ENCODE measurements around the gene HOXA4.

The HOXA4 gene

DNA sequence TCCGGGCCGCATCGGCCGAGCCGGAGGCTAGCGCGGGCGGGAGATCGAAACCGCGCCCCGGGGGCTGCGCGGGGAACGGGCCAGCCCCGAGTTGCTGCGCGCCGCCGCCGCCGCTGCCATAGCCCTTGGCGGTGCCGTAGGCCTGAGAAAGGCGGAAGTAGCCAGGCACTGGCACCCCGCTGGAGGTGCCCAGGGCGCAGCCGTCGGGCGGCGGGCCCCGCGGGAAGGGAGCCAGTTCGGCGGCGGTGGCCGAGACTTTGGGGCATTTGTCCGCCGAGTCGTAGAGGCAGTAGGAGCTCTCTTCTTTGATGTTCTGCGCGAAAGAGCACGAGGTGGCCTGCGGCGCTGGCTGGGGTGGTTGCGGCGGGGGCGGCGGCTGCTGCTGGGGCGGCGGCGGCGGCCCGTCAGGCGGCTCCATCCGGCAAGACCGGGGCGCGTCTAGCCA, 43.0 kb upstream of the HOXA4 start:
- TF ChIP-seq JUND (IDR thresholded peaks at IDR 0.05; ENCODE audit: low read depth): no peak
- in situ Hi-C loops (cut with HindIII; ENCODE audit: low pct_unique_long_range_greater_than_20kb, low sequenced_read_pairs): no loop called here
- no peak for DNase-seq (ENCODE audit: low read depth in 1 of 2, low spot score in 1 of 2)

DNA sequence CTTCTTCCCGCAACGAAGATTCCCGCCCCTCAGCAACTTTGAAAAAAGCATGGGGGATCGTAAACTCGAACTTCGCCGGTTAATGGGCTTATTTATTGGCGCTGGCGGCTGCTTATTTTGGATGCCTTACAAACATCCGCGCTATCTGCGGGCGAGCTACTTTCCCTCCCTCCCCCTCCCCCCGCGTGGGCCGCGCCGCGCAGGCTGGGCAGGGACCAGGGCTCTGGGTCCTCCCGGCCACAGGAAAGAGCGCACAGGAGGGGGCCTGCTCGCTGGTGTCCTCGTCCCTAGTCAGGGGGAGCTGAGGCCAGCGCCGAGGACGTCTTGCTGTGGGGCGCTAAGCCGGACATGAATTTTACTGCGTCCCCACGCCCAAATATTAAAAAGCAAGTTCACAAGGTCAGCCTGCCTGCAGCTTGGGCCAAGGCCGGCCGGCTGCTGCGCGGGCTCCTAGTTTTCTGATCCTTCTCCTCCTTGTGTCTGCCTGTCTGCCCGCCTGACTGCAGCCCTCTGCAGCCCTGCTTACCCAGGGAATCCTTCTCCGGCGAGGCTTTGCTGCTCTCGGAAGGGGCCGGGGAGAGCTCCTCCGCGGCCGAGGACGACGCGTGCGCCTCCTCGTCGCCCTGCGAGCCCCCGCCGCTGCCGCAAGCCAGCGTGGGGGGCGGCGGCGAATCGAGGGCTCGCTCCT, 42.4 kb upstream of the HOXA4 start:
- TF ChIP-seq JUND (IDR thresholded peaks at IDR 0.05; ENCODE audit: low read depth): no peak
- DNase-seq (ENCODE audit: low read depth in 1 of 2, low spot score in 1 of 2): no peak
- in situ Hi-C loops (cut with HindIII; ENCODE audit: low pct_unique_long_range_greater_than_20kb, low sequenced_read_pairs): no loop called here

DNA sequence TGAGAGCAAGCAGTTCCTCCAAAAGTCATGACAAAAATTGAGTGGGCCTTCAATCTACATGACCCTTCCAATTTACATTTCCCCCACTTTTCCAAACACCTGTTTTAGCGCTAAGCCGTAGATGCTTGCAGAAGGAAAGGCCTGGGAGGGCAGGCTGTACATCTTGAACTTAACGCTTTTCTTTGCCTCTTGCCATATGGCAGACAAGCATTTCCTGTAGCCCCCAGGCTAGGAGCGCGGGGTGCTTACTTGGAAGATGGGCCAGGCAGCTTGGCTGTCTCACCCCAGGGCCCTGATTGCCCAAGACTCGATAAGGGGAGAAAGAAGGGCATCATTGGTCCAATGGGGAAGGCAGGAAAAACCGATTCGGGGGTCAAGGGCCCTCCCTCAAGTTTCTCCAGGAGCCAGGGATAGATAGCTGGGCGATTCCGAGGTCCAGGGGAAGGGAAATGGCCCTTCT, 41.8 kb upstream of the HOXA4 start:
- no peak for DNase-seq (ENCODE audit: low read depth in 1 of 2, low spot score in 1 of 2)
- no peak for TF ChIP-seq JUND (IDR thresholded peaks at IDR 0.05; ENCODE audit: low read depth)
- in situ Hi-C loops (cut with HindIII; ENCODE audit: low pct_unique_long_range_greater_than_20kb, low sequenced_read_pairs): no loop called here

DNA sequence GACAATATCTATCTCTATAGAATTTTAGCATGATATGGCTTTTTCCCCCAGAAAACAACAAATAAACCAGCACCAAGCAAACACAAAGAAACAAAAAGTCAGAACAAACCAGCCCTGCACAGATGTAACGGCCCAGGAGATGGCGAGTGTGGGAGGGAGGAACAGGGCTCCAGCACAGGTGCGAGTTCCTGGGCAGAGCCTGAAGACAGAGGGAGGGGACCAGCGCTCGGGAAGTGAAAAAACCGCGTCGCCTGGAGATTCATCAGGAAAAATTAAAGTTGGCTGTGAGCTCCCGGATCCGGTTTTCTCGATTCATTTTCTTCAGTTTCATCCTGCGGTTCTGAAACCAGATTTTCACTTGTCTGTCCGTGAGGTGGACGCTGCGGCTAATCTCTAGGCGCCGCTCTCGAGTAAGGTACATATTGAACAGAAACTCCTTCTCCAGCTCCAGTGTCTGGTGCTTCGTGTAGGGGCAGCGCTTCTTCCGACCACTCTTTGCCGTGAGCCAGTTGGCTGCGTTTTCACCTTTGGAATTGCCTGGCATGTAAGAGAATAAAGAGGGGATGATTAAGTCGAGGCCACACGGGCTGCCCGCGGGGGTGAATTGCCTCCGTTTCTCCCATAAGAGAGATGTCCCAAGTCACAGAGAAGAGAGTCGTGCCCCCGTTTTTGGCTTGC, 41.2 kb upstream of the HOXA4 start:
- TF ChIP-seq JUND (IDR thresholded peaks at IDR 0.05; ENCODE audit: low read depth): no peak
- no peak for DNase-seq (ENCODE audit: low read depth in 1 of 2, low spot score in 1 of 2)
- in situ Hi-C loops (cut with HindIII; ENCODE audit: low pct_unique_long_range_greater_than_20kb, low sequenced_read_pairs): no loop called here

DNA sequence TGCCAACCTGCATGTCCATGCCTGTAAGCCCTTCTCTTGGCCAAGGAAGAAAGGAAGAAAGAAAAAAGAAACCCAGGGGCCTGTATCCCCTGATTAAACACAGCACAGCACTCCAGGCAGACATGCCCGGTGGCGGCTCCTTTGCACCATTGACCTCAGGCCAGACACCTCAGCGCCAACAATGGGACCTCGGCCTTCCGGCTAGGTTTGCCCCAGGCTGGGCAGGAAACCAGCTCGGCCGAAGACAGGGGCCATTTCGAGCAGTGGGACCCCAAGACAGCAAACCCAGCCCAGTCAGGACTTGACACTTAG, 40.7 kb upstream of the HOXA4 start:
- peak in 1 of 2 experiments; percentile 39 for DNase-seq (ENCODE audit: low read depth in 1 of 2, low spot score in 1 of 2)
- in situ Hi-C loops (cut with HindIII; ENCODE audit: low pct_unique_long_range_greater_than_20kb, low sequenced_read_pairs): no loop called here

DNA sequence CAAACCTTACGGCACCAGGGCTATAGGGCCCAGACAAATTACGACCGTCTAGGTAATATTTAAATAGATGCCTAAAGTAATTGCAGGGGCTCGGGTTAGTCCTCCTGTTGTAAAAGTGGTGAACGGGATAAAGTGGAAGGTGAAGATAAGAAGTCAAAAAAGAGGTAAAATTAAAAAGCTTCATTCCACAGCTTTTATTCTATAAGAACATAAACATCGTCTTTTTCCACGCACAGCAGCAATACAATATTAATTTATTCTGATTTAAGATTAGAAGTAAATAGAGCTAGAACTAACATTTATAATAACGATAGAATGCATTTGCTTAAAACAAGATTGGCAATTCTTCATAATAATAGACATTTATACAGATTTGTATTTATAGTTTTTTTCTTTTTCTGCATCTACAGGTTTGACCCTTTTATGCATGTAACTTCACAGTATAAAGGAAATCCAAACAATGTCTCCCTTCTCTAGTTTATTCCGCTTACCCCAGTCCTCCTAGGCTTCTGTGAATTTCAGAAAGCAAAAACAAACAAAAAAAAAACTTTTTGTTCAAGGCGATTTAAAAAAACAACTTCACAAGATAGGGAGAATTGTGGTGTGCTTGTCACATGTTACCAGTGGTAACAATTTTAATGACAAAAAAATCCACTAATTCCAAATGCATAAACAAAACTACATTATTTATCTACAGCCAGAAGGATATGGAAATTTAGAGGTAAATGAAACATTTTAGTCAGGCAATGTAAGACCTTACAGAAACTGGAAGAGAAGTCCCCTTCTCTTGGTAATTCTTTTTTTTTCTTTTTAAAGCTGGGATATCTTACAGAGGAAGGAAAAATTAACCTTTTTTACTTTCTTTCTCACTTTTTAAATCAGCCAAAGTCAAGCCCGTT, 40.1 kb upstream of the HOXA4 start:
- no peak for DNase-seq (ENCODE audit: low read depth in 1 of 2, low spot score in 1 of 2)
- in situ Hi-C loops (cut with HindIII; ENCODE audit: low pct_unique_long_range_greater_than_20kb, low sequenced_read_pairs): no loop called here
- TF ChIP-seq JUND (IDR thresholded peaks at IDR 0.05; ENCODE audit: low read depth): no peak

More for the DNA sequence above, 40.7 kb upstream of the HOXA4 start:
- no peak for TF ChIP-seq JUND (IDR thresholded peaks at IDR 0.05; ENCODE audit: low read depth)

DNA sequence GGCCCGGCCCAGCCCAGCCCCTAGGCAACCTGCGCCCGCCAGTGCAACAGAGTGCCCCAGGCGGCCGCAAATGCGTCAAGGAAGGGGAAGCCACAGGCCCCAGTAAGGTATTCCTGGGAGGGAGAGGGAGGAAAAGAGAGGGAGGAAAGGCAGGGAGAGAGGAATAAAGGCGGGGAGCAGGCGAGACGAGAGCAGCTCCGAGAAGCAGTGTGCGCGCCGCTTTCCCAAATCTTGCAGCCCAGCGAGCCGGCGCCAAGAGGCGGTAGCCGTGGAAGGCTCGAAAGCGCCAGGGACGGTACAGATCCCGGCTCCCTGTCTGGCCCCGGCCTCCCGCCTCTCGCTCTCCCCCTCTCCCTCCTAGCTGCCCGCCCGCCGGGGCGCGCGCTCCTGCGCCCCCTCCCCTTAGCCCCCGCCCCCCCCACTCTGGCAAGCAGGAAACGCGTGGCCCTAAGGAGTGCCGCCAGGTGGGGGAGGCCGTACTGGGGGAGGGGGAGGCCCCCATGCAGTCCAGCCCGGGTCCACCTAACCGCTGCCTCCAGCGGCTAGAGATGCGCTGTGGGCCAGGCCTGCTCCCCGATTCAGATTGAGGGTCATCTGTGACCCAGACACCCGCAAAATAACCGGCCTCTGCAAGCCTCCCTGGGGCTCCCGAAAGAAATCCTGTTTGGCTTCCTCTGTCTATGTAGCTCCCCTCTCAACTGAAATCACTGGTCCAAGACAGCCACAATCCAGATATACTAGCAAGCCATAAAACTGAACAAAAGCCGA, 39.3 kb upstream of the HOXA4 start:
- no peak for TF ChIP-seq JUND (IDR thresholded peaks at IDR 0.05; ENCODE audit: low read depth)
- DNase-seq (ENCODE audit: low read depth in 1 of 2, low spot score in 1 of 2): no peak
- in situ Hi-C loops (cut with HindIII; ENCODE audit: low pct_unique_long_range_greater_than_20kb, low sequenced_read_pairs): no loop called here

DNA sequence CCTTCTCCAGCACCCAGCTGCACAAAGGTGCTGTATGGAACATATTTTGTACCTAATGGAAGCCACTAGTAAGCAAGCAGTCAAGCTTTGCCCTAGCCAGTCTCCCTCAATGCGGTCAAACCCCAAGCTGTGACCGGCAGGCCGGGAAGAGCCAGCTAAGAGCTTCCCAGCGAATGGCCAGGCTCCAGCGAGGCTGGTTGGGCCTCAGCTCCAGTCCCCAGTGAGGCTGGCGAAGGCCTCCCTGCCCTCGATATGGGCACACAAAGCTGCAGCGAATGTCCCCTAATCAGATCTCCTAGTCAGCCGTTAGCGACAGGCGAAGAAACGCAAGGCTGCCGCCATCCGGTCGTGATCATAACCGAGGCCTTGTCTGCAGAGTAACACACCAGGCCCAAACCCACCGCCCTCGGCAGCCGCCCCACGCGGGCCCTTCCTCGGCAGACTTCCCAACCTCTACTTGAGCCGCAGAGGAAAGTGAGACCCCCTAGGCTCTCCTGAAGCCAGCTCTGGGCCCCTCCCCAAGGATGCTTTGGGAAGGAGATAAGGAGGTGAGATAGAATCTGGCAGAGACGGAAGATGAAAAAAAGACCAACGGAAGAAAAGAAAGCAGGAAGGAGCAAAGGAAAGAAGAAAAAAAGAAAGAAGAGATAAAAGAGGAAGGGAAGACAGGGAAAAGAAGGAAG, 37.8 kb upstream of the HOXA4 start:
- no peak for TF ChIP-seq JUND (IDR thresholded peaks at IDR 0.05; ENCODE audit: low read depth)
- in situ Hi-C loops (cut with HindIII; ENCODE audit: low pct_unique_long_range_greater_than_20kb, low sequenced_read_pairs): no loop called here
- no peak for DNase-seq (ENCODE audit: low read depth in 1 of 2, low spot score in 1 of 2)

DNA sequence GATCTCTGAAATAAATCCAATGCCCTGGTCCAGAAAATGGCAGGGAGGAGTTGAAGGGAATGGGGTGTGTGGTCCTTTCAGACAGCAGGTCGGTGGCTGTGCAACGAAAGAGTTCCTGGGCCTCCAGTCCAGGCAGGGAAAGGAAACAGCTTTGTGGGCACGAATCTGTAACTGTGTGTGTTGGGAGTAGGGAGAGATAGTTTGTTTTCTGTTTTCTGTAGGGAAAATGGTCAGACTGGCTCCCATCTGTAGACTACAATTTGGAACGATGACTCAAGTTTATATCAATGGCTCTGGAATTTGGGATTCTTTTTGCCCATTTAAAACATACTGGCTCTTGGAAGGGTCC, 37.3 kb upstream of the HOXA4 start:
- in situ Hi-C loops (cut with HindIII; ENCODE audit: low pct_unique_long_range_greater_than_20kb, low sequenced_read_pairs): no loop called here
- DNase-seq (ENCODE audit: low read depth in 1 of 2, low spot score in 1 of 2): no peak

DNA sequence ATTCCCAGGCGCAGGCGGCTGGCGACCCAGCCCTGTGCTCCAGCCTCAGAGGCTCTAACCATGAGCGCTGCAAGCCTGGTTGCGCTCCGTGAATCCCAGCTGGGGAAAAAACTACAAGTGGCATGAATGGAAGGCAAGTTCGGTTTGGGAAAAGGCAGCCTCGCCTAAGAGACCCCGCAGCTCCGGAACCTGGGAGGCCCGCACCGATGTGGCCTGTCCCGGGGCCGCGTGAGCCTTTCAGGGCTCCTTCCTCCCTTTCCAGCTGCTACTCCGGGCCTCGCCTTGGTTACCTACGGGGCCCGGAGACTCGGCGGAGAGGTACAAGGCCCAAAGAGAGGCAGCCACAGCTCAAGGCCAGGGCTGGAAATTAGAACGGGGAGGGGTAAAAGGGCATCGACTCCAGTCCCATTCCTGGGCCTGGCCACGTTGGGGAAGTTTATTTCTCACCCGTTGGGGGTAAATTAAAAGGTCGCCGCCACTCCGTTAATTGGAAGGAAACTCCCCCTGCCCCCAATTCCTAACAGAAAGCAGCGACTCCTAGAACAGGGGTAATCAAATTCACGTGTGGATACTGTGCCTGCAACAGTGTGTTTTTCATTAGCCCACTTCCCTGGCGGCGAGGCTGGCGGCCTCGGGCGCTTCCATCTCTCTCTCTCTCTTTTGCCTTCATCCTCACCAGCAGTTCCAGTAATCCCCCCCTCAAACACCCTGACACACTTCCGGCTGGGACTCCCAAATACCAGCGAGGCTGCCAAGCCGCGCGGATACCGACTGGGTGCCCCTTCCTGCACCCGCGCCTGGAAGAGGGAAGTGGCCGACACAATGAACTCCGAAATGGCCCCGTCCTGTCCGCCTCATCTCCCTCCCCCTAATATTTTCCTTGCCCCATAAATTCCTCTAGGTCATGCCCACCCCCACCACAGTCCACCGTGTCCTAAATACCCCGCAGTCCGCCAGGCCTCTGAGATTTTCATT, 36.3 kb upstream of the HOXA4 start:
- TF ChIP-seq JUND (IDR thresholded peaks at IDR 0.05; ENCODE audit: low read depth): no peak
- in situ Hi-C loops (cut with HindIII; ENCODE audit: low pct_unique_long_range_greater_than_20kb, low sequenced_read_pairs): no loop called here
- DNase-seq (ENCODE audit: low read depth in 1 of 2, low spot score in 1 of 2): no peak

More for the DNA sequence above, 37.3 kb upstream of the HOXA4 start:
- TF ChIP-seq JUND (IDR thresholded peaks at IDR 0.05; ENCODE audit: low read depth): no peak

DNA sequence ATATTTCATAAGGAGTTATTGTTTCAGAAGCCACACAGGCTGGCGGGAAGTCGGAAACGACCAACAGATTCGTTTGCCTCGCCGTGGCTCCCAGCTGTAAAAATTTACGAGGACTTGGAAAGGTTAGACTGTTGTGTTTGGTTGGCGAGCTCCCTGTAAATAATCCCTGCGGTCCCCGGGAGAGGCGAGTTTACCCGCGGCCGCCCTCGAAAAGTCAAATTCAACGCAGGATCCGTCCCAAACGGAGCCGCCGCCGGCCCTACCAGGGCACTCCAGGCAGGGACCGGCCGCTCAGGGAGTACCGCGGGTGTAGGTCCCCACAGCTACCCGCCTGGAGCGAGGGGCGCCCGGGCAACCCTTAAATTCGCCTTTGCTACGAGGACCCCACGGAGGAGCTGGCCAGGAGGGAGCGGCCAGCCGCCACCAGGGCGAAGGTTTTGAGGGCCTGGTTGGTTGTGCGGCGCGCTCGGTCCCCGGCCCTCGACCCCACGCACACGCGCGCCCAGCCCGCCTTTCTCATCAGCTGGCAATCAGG, 35.5 kb upstream of the HOXA4 start:
- no peak for TF ChIP-seq JUND (IDR thresholded peaks at IDR 0.05; ENCODE audit: low read depth)
- in situ Hi-C loops (cut with HindIII; ENCODE audit: low pct_unique_long_range_greater_than_20kb, low sequenced_read_pairs): no loop called here
- DNase-seq (ENCODE audit: low read depth in 1 of 2, low spot score in 1 of 2): no peak
